ENCODE measurements around the gene TNS3.

DNA sequence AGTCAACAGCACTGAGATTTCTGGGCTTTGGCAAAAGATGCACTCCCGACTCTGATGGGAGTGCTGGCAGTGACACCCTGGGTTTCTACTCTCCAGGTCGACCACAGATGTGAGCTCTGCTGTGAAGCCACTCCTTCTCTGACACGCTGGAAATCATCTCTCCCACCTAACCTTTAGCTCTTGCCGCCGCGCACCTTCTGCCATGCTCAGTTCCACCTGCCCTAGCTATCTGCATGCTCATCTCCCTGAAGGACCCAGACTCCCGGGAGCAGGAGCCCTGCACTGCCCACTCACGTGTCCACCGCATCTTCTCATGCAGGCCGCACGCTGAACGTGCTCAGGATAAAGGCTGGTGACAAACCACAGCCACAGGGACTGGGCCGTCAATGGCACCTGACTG, 174.8 kb downstream of the TNS3 start:
- TF ChIP-seq, protein P1, sequence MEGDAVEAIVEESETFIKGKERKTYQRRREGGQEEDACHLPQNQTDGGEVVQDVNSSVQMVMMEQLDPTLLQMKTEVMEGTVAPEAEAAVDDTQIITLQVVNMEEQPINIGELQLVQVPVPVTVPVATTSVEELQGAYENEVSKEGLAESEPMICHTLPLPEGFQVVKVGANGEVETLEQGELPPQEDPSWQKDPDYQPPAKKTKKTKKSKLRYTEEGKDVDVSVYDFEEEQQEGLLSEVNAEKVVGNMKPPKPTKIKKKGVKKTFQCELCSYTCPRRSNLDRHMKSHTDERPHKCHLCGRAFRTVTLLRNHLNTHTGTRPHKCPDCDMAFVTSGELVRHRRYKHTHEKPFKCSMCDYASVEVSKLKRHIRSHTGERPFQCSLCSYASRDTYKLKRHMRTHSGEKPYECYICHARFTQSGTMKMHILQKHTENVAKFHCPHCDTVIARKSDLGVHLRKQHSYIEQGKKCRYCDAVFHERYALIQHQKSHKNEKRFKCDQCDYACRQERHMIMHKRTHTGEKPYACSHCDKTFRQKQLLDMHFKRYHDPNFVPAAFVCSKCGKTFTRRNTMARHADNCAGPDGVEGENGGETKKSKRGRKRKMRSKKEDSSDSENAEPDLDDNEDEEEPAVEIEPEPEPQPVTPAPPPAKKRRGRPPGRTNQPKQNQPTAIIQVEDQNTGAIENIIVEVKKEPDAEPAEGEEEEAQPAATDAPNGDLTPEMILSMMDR (IDR thresholded peaks at IDR 0.05) = no peak
- TF ChIP-seq POLR2A (IDR thresholded peaks at IDR 0.05) = no peak
